Neural progenitor cell (in vitro differentiated cells): Measurements from ENCODE around the gene TELO2. TPM values are rescaled to one million over a fixed set of nuclear protein-coding genes. Genes with fewer than 3 reads are reported as not detected.

Experiments used
- DNase-seq: peaks from one replicate; pipeline ENCODE4 v3.0.0-alpha.2; 2016; ENCODE audit warnings: low spot score
- H2AFZ ChIP-seq: fragments of 200-600 bp; sonication (generic); replicated peaks from 2 replicates; pipeline ENCODE4 v1.6.1; 2016; ENCODE audit warnings: antibody characterized with exemption
- H3F3A ChIP-seq: fragments of 200-600 bp; sonication (generic); 2 replicates; pipeline ENCODE4 v1.6.1; 2016; ENCODE audit warnings: antibody characterized with exemption, low read depth
- H3K27ac ChIP-seq: fragments of 200-600 bp; sonication (generic); 2 replicates; pipeline ENCODE4 v1.5.1; 2016; ENCODE audit warnings: mild to moderate bottlenecking
- H3K27me3 ChIP-seq: fragments of 200-600 bp; sonication (generic); 2 replicates; pipeline ENCODE4 v1.6.1; 2016; ENCODE audit warnings: mild to moderate bottlenecking, moderate library complexity
- H3K36me3 ChIP-seq: fragments of 200-600 bp; sonication (generic); 2 replicates; pipeline ENCODE4 v1.5.1; 2016
- H3K4me1 ChIP-seq: fragments of 200-600 bp; sonication (generic); 2 replicates; pipeline ENCODE4 v1.6.1; 2016; ENCODE audit warnings: mixed run types
- H3K4me2 ChIP-seq: fragments of 200-600 bp; sonication (generic); 2 replicates; pipeline ENCODE4 v1.6.1; 2016
- H3K4me3 ChIP-seq: fragments of 200-600 bp; sonication (generic); 2 replicates; pipeline ENCODE4 v1.5.1; 2016
- H3K79me2 ChIP-seq: fragments of 200-600 bp; sonication (generic); 2 replicates; pipeline ENCODE4 v1.6.1; 2016; ENCODE audit warnings: low read depth
- H3K9ac ChIP-seq: fragments of 200-600 bp; sonication (generic); 2 replicates; pipeline ENCODE4 v1.6.1; 2016
- H3K9me3 ChIP-seq: fragments of 200-600 bp; sonication (generic); 2 replicates; pipeline ENCODE4 v1.5.1; 2016; ENCODE audit warnings: low read depth
- H4K20me1 ChIP-seq: fragments of 200-600 bp; sonication (generic); 2 replicates; pipeline ENCODE4 v1.6.1; 2016; ENCODE audit warnings: low read depth
- H3K27ac Mint-ChIP-seq: 3 replicates; pipeline ENCODE4 v1.8.0; 2021; ENCODE audit warnings: mixed read lengths
- H3K27me3 Mint-ChIP-seq: 2 replicates; pipeline ENCODE4 v1.8.0; 2022; ENCODE audit warnings: low read depth, mild to moderate bottlenecking, inconsistent platforms, moderate library complexity, mixed read lengths; ENCODE audit not compliant: insufficient read depth
- H3K36me3 Mint-ChIP-seq: 3 replicates; pipeline ENCODE4 v1.8.0; 2021; ENCODE audit warnings: mixed read lengths
- H3K4me1 Mint-ChIP-seq: 3 replicates; pipeline ENCODE4 v1.8.0; 2021; ENCODE audit warnings: mixed read lengths
- H3K4me3 Mint-ChIP-seq: 3 replicates; pipeline ENCODE4 v1.8.0; 2021; ENCODE audit warnings: mild to moderate bottlenecking, moderate library complexity, mixed read lengths
- H3K9me3 Mint-ChIP-seq: 3 replicates; pipeline ENCODE4 v1.8.0; 2020; ENCODE audit warnings: mixed read lengths
- EZH2 ChIP-seq: fragments of 200-600 bp; sonication (generic); IDR thresholded peaks from 2 replicates; pipeline ENCODE4 v1.6.1; 2017; ENCODE audit warnings: antibody characterized with exemption, mild to moderate bottlenecking, moderate library complexity
- EZH2phosphoT487 ChIP-seq: fragments of 200-600 bp; sonication (generic); IDR thresholded peaks from 2 replicates; pipeline ENCODE4 v1.6.1; 2017; ENCODE audit warnings: antibody characterized with exemption
- total RNA-seq: library from RNA; depleted of rRNA; stranded (reverse); fragments of >200 nt; gene quantifications from 2 replicates; pipeline ENCODE4 v1.2.3, GENCODE V29; 2015; ENCODE audit warnings: low replicate concordance
- TF ChIP-seq, protein P1 (sequence below): fragments of 200-600 bp; sonication (generic); IDR thresholded peaks from 2 replicates; pipeline ENCODE4 v1.5.1; 2017; ENCODE audit warnings: antibody characterized with exemption, mild to moderate bottlenecking

TELO2 gene
- total RNA-seq, 1 donor from 2014 or later = 18.3 TPM

DNA sequence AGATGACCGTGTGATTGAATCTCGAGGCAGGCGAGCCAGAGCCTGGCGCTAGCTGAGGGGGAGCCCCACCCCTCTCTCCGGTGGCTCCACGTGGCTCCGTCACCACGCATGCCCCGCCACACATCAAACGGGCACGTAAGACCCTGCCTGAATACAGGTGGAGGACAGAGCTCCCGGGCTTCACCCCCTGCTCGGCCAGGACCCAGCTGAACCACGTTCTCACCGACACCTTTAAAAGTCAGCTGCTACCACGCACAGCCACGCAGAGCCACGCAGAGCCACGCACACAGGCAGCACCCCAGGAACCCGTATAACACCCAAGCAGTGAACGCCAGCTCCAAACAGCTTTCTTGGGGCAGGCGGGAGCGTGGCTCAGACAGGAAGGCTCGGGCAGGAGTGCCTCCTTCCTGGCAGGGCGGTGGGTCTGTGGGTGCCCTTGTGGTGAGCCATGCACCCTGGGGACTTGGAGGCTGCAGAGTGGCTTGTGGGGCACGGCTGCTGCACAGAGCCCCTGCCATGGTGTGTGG lies 44.7 kb downstream of the TELO2 start:
- no peak overlapping the region for H3K4me3 ChIP-seq
- TF ChIP-seq EZH2 = no peak
- no peak overlapping the region for H3K27ac ChIP-seq
- H3K9ac ChIP-seq = no peak overlapping the region
- H3K4me1 ChIP-seq = no peaks in the 10 kb centered on the region
- peaks cover 7% of the 10 kb centered on the region for H4K20me1 ChIP-seq
- H3K9me3 ChIP-seq = no peaks in the 10 kb centered on the region
- H2AFZ ChIP-seq = no peak overlapping the region
- Mint-ChIP-seq H3K36me3 (peaks cover 4% of the 10 kb centered on the region), H3K27me3 (peaks cover 2% of the 10 kb centered on the region), H3K4me3 (no peak overlapping the region), H3K4me1 (peaks cover 7% of the 10 kb centered on the region), H3K9me3 (no peaks in the 10 kb centered on the region), H3K27ac (no peak overlapping the region)
- no peaks in the 10 kb centered on the region for H3K27me3 ChIP-seq
- no peaks in the 10 kb centered on the region for H3K36me3 ChIP-seq
- no peaks in the 10 kb centered on the region for H3K79me2 ChIP-seq
- no peak overlapping the region for H3K4me2 ChIP-seq
- H3F3A ChIP-seq = no peaks in the 10 kb centered on the region
- no peak for DNase-seq

DNA sequence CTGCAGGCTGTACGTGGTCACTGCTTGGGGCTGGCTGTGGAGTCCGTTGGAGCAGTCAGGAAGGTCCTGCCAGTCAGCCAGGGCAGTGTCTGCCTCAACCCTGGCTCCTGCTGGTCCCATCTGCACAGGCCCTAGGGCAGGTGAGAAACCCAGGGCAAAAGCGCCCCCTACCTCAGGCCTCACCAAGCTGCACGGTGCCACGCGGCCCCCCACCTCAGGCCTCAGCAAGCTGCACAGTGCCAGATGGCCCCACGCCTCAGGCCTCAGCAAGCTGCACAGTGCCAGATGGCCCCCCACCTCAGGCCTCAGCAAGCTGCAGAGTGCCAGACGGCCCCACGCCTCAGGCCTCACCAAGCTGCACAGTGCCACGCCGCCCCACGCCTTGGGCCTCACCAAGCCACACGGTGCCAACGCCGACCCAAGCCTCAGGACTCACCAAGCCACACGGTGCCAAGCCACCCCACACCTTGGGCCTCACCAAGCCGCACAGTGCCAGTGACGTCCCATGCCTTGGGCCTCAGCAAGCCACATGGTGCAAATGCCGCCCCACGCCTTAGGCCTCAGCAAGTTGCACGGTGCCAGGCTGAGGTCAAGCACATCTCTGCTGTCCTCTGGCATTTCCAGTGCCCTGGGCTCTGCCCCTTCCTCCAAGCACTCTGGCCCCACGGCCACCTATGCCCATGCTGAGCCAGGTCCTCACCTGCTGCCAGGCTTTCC lies 45.8 kb downstream of the TELO2 start:
- TF ChIP-seq, protein P1, sequence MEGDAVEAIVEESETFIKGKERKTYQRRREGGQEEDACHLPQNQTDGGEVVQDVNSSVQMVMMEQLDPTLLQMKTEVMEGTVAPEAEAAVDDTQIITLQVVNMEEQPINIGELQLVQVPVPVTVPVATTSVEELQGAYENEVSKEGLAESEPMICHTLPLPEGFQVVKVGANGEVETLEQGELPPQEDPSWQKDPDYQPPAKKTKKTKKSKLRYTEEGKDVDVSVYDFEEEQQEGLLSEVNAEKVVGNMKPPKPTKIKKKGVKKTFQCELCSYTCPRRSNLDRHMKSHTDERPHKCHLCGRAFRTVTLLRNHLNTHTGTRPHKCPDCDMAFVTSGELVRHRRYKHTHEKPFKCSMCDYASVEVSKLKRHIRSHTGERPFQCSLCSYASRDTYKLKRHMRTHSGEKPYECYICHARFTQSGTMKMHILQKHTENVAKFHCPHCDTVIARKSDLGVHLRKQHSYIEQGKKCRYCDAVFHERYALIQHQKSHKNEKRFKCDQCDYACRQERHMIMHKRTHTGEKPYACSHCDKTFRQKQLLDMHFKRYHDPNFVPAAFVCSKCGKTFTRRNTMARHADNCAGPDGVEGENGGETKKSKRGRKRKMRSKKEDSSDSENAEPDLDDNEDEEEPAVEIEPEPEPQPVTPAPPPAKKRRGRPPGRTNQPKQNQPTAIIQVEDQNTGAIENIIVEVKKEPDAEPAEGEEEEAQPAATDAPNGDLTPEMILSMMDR = peak; percentile 25
- no peak for TF ChIP-seq EZH2
- Histone ChIP-seq H2AFZ (no peak overlapping the region), H3K9ac (no peak overlapping the region), H3K4me1 (no peaks in the 10 kb centered on the region), H3F3A (no peaks in the 10 kb centered on the region), H3K9me3 (no peaks in the 10 kb centered on the region), H3K4me2 (no peak overlapping the region), H3K79me2 (no peaks in the 10 kb centered on the region), H3K36me3 (no peaks in the 10 kb centered on the region), H3K4me3 (no peak overlapping the region), H3K27ac (no peak overlapping the region), H4K20me1 (peaks cover 7% of the 10 kb centered on the region), H3K27me3 (no peaks in the 10 kb centered on the region)
- H3K36me3 Mint-ChIP-seq = peaks cover 7% of the 10 kb centered on the region
- no peak overlapping the region for H3K27ac Mint-ChIP-seq
- H3K4me1 Mint-ChIP-seq = peaks cover 10% of the 10 kb centered on the region
- H3K9me3 Mint-ChIP-seq = no peaks in the 10 kb centered on the region
- peak; percentile 16 for DNase-seq
- peaks cover 5% of the 10 kb centered on the region for H3K27me3 Mint-ChIP-seq
- no peak overlapping the region for H3K4me3 Mint-ChIP-seq

DNA sequence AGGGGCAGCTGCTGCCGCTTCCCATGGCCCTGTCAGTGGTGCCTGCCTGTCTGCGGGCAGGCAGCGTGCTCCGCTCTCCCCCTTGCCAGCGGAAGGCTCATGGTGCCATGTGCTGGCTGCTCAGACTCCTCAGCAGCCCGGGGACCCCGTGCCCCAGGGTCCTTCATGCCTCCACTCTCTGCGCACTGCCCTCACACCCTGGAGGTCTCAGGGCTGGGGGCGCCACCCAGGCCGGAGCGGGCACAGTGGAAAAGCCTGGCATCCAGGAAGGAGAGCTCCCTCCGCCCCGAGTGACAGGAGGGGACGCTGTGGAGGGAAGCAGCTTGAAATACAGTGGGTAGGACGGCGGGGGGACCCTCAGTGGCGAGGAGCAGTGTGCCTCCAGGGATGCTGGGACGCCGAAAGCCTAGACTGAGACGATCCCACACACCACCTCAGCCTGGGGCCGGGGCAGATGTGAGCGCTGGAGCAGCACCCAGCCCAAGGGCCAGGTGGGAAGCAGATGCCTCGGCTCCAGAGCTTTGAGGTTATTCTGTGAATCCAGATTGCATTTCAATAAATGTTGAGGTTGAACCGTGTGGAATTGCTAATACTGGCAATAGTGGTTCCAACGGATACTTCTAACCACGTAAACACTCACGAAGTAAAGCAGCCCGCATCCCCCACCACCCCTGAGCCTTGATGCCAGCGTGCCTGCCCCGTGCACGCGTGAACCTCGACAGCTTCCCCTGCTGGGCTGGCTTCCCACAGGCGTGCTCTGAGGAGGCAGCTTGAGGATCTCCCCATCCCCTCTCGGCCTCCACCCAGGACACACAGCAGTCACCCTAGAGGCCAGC lies 46.8 kb downstream of the TELO2 start:
- Histone ChIP-seq H3K36me3 (no peaks in the 10 kb centered on the region), H3K9me3 (no peaks in the 10 kb centered on the region), H4K20me1 (peaks cover 7% of the 10 kb centered on the region), H3K27me3 (no peaks in the 10 kb centered on the region), H3K79me2 (no peaks in the 10 kb centered on the region), H3F3A (no peaks in the 10 kb centered on the region), H3K4me2 (no peak overlapping the region), H3K4me1 (no peaks in the 10 kb centered on the region), H3K4me3 (no peak overlapping the region), H3K27ac (no peak overlapping the region), H3K9ac (no peak overlapping the region), H2AFZ (no peak overlapping the region)
- H3K27ac Mint-ChIP-seq = no peak overlapping the region
- no peak for DNase-seq
- no peak overlapping the region for H3K4me3 Mint-ChIP-seq
- peaks cover 5% of the 10 kb centered on the region for H3K27me3 Mint-ChIP-seq
- TF ChIP-seq, protein P1 = no peak
- TF ChIP-seq EZH2 (no peak), EZH2phosphoT487 (no peak)
- H3K4me1 Mint-ChIP-seq = peaks cover 7% of the 10 kb centered on the region
- peaks cover 7% of the 10 kb centered on the region for H3K36me3 Mint-ChIP-seq
- no peaks in the 10 kb centered on the region for H3K9me3 Mint-ChIP-seq

GRCh38 chr16:1540556-1540855 lies 47.3 kb downstream of the TELO2 start:
- Histone ChIP-seq H2AFZ (no peak overlapping the region), H3K4me1 (no peaks in the 10 kb centered on the region), H3K79me2 (no peaks in the 10 kb centered on the region), H4K20me1 (peaks cover 7% of the 10 kb centered on the region), H3K4me2 (no peak overlapping the region), H3K27ac (no peak overlapping the region), H3K36me3 (no peaks in the 10 kb centered on the region), H3K9me3 (no peaks in the 10 kb centered on the region), H3K9ac (no peak overlapping the region), H3F3A (no peaks in the 10 kb centered on the region), H3K4me3 (no peak overlapping the region), H3K27me3 (no peaks in the 10 kb centered on the region)
- no peak overlapping the region for H3K27ac Mint-ChIP-seq
- TF ChIP-seq, protein P1 = no peak
- TF ChIP-seq EZH2phosphoT487 (no peak), EZH2 (no peak)
- H3K9me3 Mint-ChIP-seq = no peaks in the 10 kb centered on the region
- H3K4me3 Mint-ChIP-seq = no peak overlapping the region
- DNase-seq = no peak
- H3K36me3 Mint-ChIP-seq = peaks cover 7% of the 10 kb centered on the region
- H3K27me3 Mint-ChIP-seq = peaks cover 5% of the 10 kb centered on the region
- H3K4me1 Mint-ChIP-seq = peaks cover 5% of the 10 kb centered on the region
